ENCODE results near the gene YTHDF2. TPM values are rescaled to one million over a fixed set of nuclear protein-coding genes. Genes with fewer than 3 reads are reported as not detected.

Gene YTHDF2
- total RNA-seq, 1 experiment from 2014 or later = 90.6 TPM

- ChIA-PET RAD21 (ENCODE audit: low non-redundant PET in 1 of 2, low total read pairs in 2 of 2, uncharacterized antibody in 2 of 2, unreplicated experiment in 2 of 2) (no interaction called here), POLR2A (no interaction called here), CTCF (no interaction called here)
- TF ChIP-seq SIN3A (IDR thresholded peaks at IDR 0.05; ENCODE audit: low read depth) = no peak
- TF ChIP-seq POLR2A (IDR thresholded peaks at IDR 0.05; ENCODE audit: borderline replicate concordance, extremely low read depth, insufficient read depth, insufficient read length) = no peak
- no peak for TF ChIP-seq JUND (IDR thresholded peaks at IDR 0.05)
- Histone ChIP-seq H3K4me3 (replicated peaks in 1 of 2; ENCODE audit: low read depth in 1 of 2, low read length in 2 of 2) (no peak overlapping the region), H3K4me1 (ENCODE audit: control insufficient read depth in 1 of 2, insufficient read depth in 2 of 2, low read length in 2 of 2) (no peaks in the 10 kb centered on the region), H3K27me3 (ENCODE audit: insufficient read depth, low read length) (no peaks in the 10 kb centered on the region), H3K27ac (ENCODE audit: low read depth, low read length) (no peak overlapping the region), H3K79me2 (ENCODE audit: insufficient read depth, low read length) (peaks cover 37% of the 10 kb centered on the region), H3K9me2 (ENCODE audit: insufficient read depth) (no peaks in the 10 kb centered on the region), H4K20me1 (ENCODE audit: insufficient read depth) (0 out of 2 replicates have a peak, but pooled peaks cover 7% of the 10 kb centered on the region), H3K36me3 (ENCODE audit: control insufficient read depth in 1 of 2, insufficient read depth in 2 of 2, low read length in 2 of 2) (peaks cover 15 to 17% of the 10 kb centered on the region in 2 experiments), H3K9me3 (ENCODE audit: control insufficient read depth in 1 of 2, insufficient read depth in 1 of 2, low read depth in 1 of 2, low read length in 2 of 2) (no peaks in the 10 kb centered on the region), H3K9ac (ENCODE audit: low read length) (no peak overlapping the region), H2AFZ (ENCODE audit: low read depth, low read length, poor library complexity, severe bottlenecking) (no peak overlapping the region), H3K4me2 (ENCODE audit: low read length) (no peak overlapping the region)
- ATAC-seq = no peak
- intact Hi-C loops (cut with micrococcal nuclease) = no loop called here
- no peak for DNase-seq (ENCODE audit: low read depth, low spot score)
- no TSS peak for BruUV-seq (replicated peaks)
These were observed 36.4 kb downstream of the YTHDF2 start for GRCh38 chr1:28773105-28773504.

DNA sequence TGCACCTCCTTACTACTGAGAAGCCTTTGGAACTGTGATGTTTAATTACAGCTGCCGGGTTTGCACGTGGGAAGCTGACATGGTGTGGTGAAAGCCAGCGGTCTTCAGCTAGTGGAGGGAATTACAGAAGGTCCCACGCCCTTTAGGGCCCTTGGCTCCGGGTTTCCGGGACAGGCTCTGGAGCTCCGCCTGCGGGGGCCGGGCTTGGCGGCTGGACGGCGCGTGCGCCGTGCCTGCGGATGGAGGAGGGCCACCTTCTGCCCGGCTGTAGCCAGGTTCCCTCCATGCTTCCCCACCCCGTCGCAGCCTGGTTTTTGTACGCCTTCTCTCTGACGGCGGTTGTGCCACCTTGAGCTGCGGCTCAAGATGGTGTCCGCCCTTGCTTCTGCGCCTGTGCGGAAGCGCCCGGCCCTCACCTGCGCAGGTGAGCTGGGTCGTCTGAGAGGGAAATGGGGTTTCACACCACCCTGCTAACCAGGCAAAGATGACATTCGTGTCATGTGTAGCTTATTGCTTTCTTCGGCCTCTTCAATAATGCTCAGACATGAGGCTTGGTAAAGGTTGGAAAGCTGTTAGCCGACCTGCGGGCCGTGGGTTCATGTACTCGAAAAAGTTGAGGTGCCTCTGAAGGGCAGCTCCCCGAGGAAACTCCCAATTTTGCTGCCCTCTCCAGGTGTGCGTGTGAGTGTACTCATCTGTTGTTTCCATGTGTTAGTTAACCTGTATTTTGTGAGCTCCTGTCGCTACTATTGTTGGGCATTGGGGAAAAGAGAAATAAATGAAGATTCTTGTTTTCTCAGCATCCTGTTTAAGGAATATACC is 38.6 kb downstream of the YTHDF2 start:
- H2AFZ ChIP-seq (ENCODE audit: low read depth, low read length, poor library complexity, severe bottlenecking) = no peak overlapping the region
- ChIA-PET POLR2A (interaction anchor here (0.7 kb wide), 1 partner anchor 10 kb away, joined by 3 read pairs; no protein-coding TSS in a partner anchor), RAD21 (ENCODE audit: low non-redundant PET in 1 of 2, low total read pairs in 2 of 2, uncharacterized antibody in 2 of 2, unreplicated experiment in 2 of 2) (interaction anchor here in 1 of 2 experiments (0.7 to 1.6 kb wide), 3 partner anchors 18 to 338 kb away, joined by 3 read pairs; no protein-coding TSS in a partner anchor), CTCF (interaction anchor here (0.8 to 2.3 kb wide), 3 partner anchors 10 to 107 kb away, joined by 3 to 9 read pairs (median 6); no protein-coding TSS in a partner anchor)
- no peaks in the 10 kb centered on the region for H3K27me3 ChIP-seq (ENCODE audit: insufficient read depth, low read length)
- peaks cover 17% of the 10 kb centered on the region for H3K79me2 ChIP-seq (ENCODE audit: insufficient read depth, low read length)
- intact Hi-C loops (cut with micrococcal nuclease) = no loop called here
- BruUV-seq (replicated peaks) = no TSS peak
- H4K20me1 ChIP-seq (ENCODE audit: insufficient read depth) = no peaks in the 10 kb centered on the region
- H3K4me2 ChIP-seq (ENCODE audit: low read length) = no peak overlapping the region
- no peak overlapping the region for H3K27ac ChIP-seq (ENCODE audit: low read depth, low read length)
- no peaks in the 10 kb centered on the region for H3K9me2 ChIP-seq (ENCODE audit: insufficient read depth)
- no peaks in the 10 kb centered on the region for H3K9me3 ChIP-seq (ENCODE audit: control insufficient read depth in 1 of 2, insufficient read depth in 1 of 2, low read depth in 1 of 2, low read length in 2 of 2)
- no peak overlapping the region for H3K9ac ChIP-seq (ENCODE audit: low read length)
- DNase-seq (ENCODE audit: low read depth, low spot score) (no peak), ATAC-seq (no peak)
- H3K4me1 ChIP-seq (ENCODE audit: control insufficient read depth in 1 of 2, insufficient read depth in 2 of 2, low read length in 2 of 2) = no peaks in the 10 kb centered on the region
- no peak overlapping the region for H3K4me3 ChIP-seq (replicated peaks in 1 of 2; ENCODE audit: low read depth in 1 of 2, low read length in 2 of 2)
- peaks cover 2 to 6% of the 10 kb centered on the region in 2 experiments; a peak in 3 of 4 replicates for H3K36me3 ChIP-seq (ENCODE audit: control insufficient read depth in 1 of 2, insufficient read depth in 2 of 2, low read length in 2 of 2)
- TF ChIP-seq REST (IDR thresholded peaks at IDR 0.05; ENCODE audit: low read depth) (no peak), ATF3 (IDR thresholded peaks at IDR 0.05) (no peak), YY1 (IDR thresholded peaks at IDR 0.05; ENCODE audit: extremely low read depth, insufficient replicate concordance, low read depth, low read length) (no peak), EZH2phosphoT487 (IDR thresholded peaks at IDR 0.05; ENCODE audit: borderline replicate concordance) (no peak), SRF (IDR thresholded peaks at IDR 0.05; ENCODE audit: low read depth) (no peak), TCF7L2 (IDR thresholded peaks at IDR 0.05; ENCODE audit: borderline replicate concordance, extremely low read depth, insufficient read depth, insufficient read length) (no peak), JUND (IDR thresholded peaks at IDR 0.05) (no peak), ELF1 (IDR thresholded peaks at IDR 0.05; ENCODE audit: borderline replicate concordance, low read depth) (no peak), SP1 (IDR thresholded peaks at IDR 0.05; ENCODE audit: low read depth) (no peak), CBX3 (IDR thresholded peaks at IDR 0.05; ENCODE audit: low read depth) (no peak), EGR1 (IDR thresholded peaks at IDR 0.05; ENCODE audit: low read depth) (no peak)
- TF ChIP-seq, protein P1, sequence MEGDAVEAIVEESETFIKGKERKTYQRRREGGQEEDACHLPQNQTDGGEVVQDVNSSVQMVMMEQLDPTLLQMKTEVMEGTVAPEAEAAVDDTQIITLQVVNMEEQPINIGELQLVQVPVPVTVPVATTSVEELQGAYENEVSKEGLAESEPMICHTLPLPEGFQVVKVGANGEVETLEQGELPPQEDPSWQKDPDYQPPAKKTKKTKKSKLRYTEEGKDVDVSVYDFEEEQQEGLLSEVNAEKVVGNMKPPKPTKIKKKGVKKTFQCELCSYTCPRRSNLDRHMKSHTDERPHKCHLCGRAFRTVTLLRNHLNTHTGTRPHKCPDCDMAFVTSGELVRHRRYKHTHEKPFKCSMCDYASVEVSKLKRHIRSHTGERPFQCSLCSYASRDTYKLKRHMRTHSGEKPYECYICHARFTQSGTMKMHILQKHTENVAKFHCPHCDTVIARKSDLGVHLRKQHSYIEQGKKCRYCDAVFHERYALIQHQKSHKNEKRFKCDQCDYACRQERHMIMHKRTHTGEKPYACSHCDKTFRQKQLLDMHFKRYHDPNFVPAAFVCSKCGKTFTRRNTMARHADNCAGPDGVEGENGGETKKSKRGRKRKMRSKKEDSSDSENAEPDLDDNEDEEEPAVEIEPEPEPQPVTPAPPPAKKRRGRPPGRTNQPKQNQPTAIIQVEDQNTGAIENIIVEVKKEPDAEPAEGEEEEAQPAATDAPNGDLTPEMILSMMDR (IDR thresholded peaks at IDR 0.05 in 2 of 3, conservative IDR thresholded peaks at IDR 0.05 in 1 of 3; ENCODE audit: borderline replicate concordance in 1 of 3, insufficient read depth in 1 of 3, low read depth in 2 of 3, low read length in 2 of 3) = no peak
